Vagina (tissue), 2 donors: Measurements from ENCODE around the gene HECTD4. TPM values are rescaled to one million over a fixed set of nuclear protein-coding genes. Genes with fewer than 3 reads are reported as not detected.
"Not testable (repeated sequence)": the region's sequence is repeated elsewhere in the genome, so short reads cannot be mapped to it uniquely, and the experiment has no call there.

Source experiments
- DNase-seq, 2 donors: peaks; one replicate each; pipeline ENCODE4 v3.0.0-alpha.2; 2017; ENCODE audit errors: extremely low spot score in 2 of 2
- H3K27ac ChIP-seq: fragments of 200-600 bp; sonication (generic); one replicate; pipeline ENCODE4 v1.5.1; 2019
- H3K27me3 ChIP-seq: fragments of 200-600 bp; sonication (generic); one replicate; pipeline ENCODE4 v1.5.1; 2019
- H3K36me3 ChIP-seq, 2 donors: fragments of 200-600 bp; sonication (generic); one replicate each; pipeline ENCODE4 v1.5.1; 2017 to 2019
- H3K4me1 ChIP-seq: fragments of 200-600 bp; sonication (generic); one replicate; pipeline ENCODE4 v1.5.1; 2019
- H3K4me3 ChIP-seq, 2 donors: fragments of 200-600 bp; sonication (generic); 1 replicate in 1 of 2; 2 replicates in 1 of 2; pipeline ENCODE4 v1.5.1; 2016 to 2019
- H3K9me3 ChIP-seq: fragments of 200-600 bp; sonication (generic); one replicate; pipeline ENCODE4 v1.5.1; 2019
- POLR2A ChIP-seq, 2 donors: fragments of 450-650 bp; IDR thresholded peaks; one replicate each; pipeline ENCODE4 v1.6.1; 2017; ENCODE audit warnings: antibody characterized with exemption in 2 of 2, mild to moderate bottlenecking in 2 of 2, moderate library complexity in 2 of 2
- POLR2AphosphoS5 ChIP-seq, 2 donors: sonication (generic); formaldehyde crosslinking; IDR thresholded peaks; one replicate each; pipeline ENCODE4 v1.9.0; 2017; ENCODE audit warnings: antibody characterized with exemption in 2 of 2, mild to moderate bottlenecking in 2 of 2, low read depth in 1 of 2; ENCODE audit not compliant: insufficient read depth in 1 of 2
- intact Hi-C: fragments of 100-400 bp; cut with DNase I; formaldehyde crosslinking; loops from one replicate; pipeline ENCODE4 v1.15.1; 2023
- total RNA-seq: library from RNA; depleted of rRNA; stranded (reverse); fragments of >200 nt; gene quantifications from one replicate; pipeline ENCODE4 v1.2.3, GENCODE V29; 2016
- TF ChIP-seq, protein P1 (sequence below), 3 experiments: fragments of 450-650 bp in 2 of 3; fragments of 200-600 bp in 1 of 3; sonication (generic) in 1 of 3; IDR thresholded peaks; one replicate each; pipeline ENCODE4 v1.5.1; 2017 to 2019; ENCODE audit warnings: antibody characterized with exemption in 3 of 3, mild to moderate bottlenecking in 2 of 3, moderate library complexity in 2 of 3

Gene HECTD4
- total RNA-seq, 1 donor from 2014 or later: 79.6 TPM

DNA sequence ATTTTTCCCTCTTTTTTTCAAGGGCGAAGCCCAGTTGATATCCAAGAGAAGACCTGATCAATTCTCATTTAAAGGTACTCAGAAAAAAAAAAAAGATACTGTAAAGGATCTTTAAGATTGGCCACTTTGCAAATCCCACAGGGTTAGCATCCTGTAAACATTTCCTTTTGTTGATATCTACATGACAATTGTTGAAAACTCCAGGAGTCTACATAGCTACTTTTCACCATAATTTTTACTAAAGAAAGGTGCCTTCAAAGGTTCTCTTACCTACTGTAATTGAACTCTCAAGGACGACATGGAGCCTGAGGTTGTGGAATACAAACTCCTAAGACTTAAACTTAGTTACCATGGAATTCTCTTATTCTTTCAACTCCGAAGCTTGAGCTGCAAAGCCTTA is 125.5 kb downstream of the HECTD4 start:
- Histone ChIP-seq H3K36me3 (peaks cover 0 to 80% of the 10 kb centered on the region in 2 donors), H3K4me3 (no peak overlapping the region), H3K27ac (no peak overlapping the region), H3K4me1 (no peaks in the 10 kb centered on the region), H3K27me3 (no peaks in the 10 kb centered on the region), H3K9me3 (no peaks in the 10 kb centered on the region)
- TF ChIP-seq POLR2A (IDR thresholded peaks at IDR 0.05) (no peak), POLR2AphosphoS5 (IDR thresholded peaks at IDR 0.05; ENCODE audit: insufficient read depth in 1 of 2, low read depth in 1 of 2) (no peak)
- TF ChIP-seq, protein P1, sequence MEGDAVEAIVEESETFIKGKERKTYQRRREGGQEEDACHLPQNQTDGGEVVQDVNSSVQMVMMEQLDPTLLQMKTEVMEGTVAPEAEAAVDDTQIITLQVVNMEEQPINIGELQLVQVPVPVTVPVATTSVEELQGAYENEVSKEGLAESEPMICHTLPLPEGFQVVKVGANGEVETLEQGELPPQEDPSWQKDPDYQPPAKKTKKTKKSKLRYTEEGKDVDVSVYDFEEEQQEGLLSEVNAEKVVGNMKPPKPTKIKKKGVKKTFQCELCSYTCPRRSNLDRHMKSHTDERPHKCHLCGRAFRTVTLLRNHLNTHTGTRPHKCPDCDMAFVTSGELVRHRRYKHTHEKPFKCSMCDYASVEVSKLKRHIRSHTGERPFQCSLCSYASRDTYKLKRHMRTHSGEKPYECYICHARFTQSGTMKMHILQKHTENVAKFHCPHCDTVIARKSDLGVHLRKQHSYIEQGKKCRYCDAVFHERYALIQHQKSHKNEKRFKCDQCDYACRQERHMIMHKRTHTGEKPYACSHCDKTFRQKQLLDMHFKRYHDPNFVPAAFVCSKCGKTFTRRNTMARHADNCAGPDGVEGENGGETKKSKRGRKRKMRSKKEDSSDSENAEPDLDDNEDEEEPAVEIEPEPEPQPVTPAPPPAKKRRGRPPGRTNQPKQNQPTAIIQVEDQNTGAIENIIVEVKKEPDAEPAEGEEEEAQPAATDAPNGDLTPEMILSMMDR (IDR thresholded peaks at IDR 0.05): no peak
- DNase-seq: no peak
- intact Hi-C loops: no loop called here

DNA sequence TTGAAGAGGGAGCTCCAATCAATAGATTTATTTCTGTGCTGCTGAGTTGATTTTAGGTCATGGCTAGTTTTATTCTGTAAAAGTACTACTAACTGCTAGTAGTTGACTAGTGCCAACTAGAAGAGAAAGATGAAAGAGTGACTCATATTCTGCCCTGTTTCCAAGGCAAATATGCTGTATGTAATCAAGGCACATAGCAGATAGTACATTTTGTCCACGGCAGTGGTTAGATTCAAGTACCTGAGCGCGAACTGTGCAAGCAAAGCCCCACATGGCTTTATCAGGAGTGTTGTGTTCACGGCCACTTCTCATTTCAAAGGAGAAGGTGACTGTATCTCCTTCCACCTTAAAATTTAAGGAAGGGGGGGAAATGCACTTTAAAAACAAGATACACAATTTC is 130.0 kb downstream of the HECTD4 start:
- H3K9me3 ChIP-seq: no peaks in the 10 kb centered on the region
- TF ChIP-seq, protein P1 (IDR thresholded peaks at IDR 0.05): no peak
- intact Hi-C loops: no loop called here
- peaks cover 0 to 64% of the 10 kb centered on the region in 2 donors for H3K36me3 ChIP-seq
- no peak for DNase-seq
- H3K27ac ChIP-seq: no peak overlapping the region
- no peaks in the 10 kb centered on the region for H3K27me3 ChIP-seq
- H3K4me1 ChIP-seq: no peaks in the 10 kb centered on the region
- no peak overlapping the region for H3K4me3 ChIP-seq

- H3K9me3 ChIP-seq, H3K27me3 ChIP-seq, H3K27ac ChIP-seq, H3K4me3 ChIP-seq, intact Hi-C loops, DNase-seq, H3K4me1 ChIP-seq: not testable (repeated sequence)
- peaks cover 0 to 69% of the 10 kb centered on the region in 2 donors for H3K36me3 ChIP-seq
Observed at GRCh38 chr12:112244902-112245301, 137.3 kb downstream of the HECTD4 start.

DNA sequence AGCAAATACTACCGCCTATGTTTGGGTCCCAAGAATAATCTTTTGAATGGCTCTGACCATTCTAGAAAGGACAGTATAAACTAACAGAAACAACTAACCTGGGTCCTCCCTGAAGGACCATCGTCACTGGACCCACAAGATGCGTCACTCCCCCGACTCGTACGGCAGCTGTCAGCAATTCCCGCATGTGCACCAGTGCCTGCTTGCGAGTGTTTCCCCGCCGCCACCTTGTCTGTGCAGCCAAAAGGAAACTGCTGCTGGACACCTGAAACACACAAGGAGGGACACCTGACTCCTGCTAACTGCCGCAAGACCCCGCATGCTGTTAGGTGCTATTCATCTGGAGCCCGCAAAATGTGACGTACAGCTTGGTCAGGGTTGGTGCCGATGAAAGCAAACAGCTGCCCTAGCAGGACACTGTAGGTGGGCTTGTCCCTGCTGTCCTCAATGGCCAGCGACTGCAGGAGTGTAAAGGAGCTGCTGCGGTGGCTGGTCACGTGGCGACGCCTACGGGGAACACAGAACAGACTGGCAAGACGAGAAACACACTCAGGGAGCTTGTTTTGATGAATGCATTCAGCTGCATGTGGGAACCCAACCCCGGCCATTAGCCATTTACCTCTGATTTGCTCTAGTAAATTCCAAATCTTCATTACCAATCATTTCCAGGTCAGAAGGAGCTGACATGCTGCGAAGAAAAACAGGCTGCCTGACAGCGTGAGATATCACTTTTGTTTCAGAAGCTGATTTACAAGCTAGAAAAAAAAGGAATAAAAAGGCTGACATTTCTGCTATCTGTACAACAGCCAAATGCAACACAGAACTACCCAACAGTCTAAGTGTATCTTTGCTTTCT is 138.7 kb downstream of the HECTD4 start:
- no peak for TF ChIP-seq POLR2A (IDR thresholded peaks at IDR 0.05)
- TF ChIP-seq, protein P1 (IDR thresholded peaks at IDR 0.05): no peak
- TF ChIP-seq POLR2AphosphoS5 (IDR thresholded peaks at IDR 0.05; ENCODE audit: insufficient read depth in 1 of 2, low read depth in 1 of 2): no peak
- DNase-seq: no peak
- Histone ChIP-seq H3K27me3 (no peaks in the 10 kb centered on the region), H3K9me3 (no peaks in the 10 kb centered on the region), H3K36me3 (peaks cover 3 to 82% of the 10 kb centered on the region in 2 donors), H3K4me3 (no peak overlapping the region), H3K27ac (no peak overlapping the region), H3K4me1 (no peaks in the 10 kb centered on the region)
- intact Hi-C loops: no loop called here

DNA sequence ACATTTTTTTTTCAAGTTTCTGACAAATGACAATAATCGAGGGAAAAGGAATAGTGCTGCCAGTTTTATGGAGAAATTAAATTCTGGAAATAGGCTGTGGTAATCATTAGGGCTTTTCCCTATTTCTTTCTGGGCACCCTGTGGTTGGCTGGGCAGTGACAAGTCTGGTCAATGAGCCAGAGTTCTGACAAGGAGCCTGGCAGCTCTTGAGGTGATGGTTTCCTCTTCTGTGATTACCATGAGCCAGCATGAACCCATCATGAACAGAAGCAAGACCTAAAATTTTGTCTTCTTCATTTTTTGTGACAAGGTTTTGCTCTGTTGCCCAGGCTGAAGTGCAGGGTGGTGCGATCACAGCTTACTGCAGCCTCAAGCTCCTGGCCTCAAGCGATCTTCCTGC is 141.1 kb downstream of the HECTD4 start:
- peaks cover 3 to 95% of the 10 kb centered on the region in 2 donors for H3K36me3 ChIP-seq
- H3K9me3 ChIP-seq: no peaks in the 10 kb centered on the region
- intact Hi-C loops: no loop called here

More for the DNA sequence above, 141.1 kb downstream of the HECTD4 start:
- Histone ChIP-seq H3K27me3 (no peaks in the 10 kb centered on the region), H3K4me1 (no peaks in the 10 kb centered on the region), H3K4me3 (no peak overlapping the region), H3K27ac (no peak overlapping the region)
- no peak for DNase-seq
- TF ChIP-seq POLR2A (IDR thresholded peaks at IDR 0.05) (no peak), POLR2AphosphoS5 (IDR thresholded peaks at IDR 0.05; ENCODE audit: insufficient read depth in 1 of 2, low read depth in 1 of 2) (no peak)
- TF ChIP-seq, protein P1 (IDR thresholded peaks at IDR 0.05): no peak
